IMR-90 (cell line): ENCODE results near the gene LYPD6B. TPM values are rescaled to one million over a fixed set of nuclear protein-coding genes. Genes with fewer than 3 reads are reported as not detected.

ENCODE experiments used
- ATAC-seq: fragments of 200-7000 bp; cut with Tn5 transposase; 2 replicates; pipeline ENCODE4 v1.9.1; 2020; ENCODE audit warnings: low read depth, mild to moderate bottlenecking, moderate library complexity
- BruUV-seq: library from RNA; stranded (reverse); fragments of 400-500 nt; replicated peaks from 2 replicates; lab custom pipeline; 2021; lab: Mats Ljungman, UMichigan
- CTCF ChIA-PET: fragments of 300-600 bp; formaldehyde crosslinking; extraction: SDS; loops from one replicate; lab custom pipeline; 2021; ENCODE audit warnings: antibody characterized with exemption; lab: Yijun Ruan, JAX
- POLR2A ChIA-PET: fragments of 300-600 bp; sonication (Branson Sonifier 250); formaldehyde crosslinking; loops from one replicate; lab custom pipeline; 2022; ENCODE audit warnings: antibody characterized with exemption; ENCODE audit not compliant: unreplicated experiment; lab: Charles Lee
- DNase-seq: peaks from one replicate; pipeline ENCODE4 v3.0.0; 2013
- H2AFZ ChIP-seq: replicated peaks from 2 replicates; pipeline ENCODE3; 2013; ENCODE audit warnings: low read length, mild to moderate bottlenecking; ENCODE audit not compliant: poor library complexity
- H2AK5ac ChIP-seq: 2 replicates; pipeline ENCODE4 v1.6.1; 2013; ENCODE audit warnings: low read depth, low read length, inconsistent platforms
- H2AK9ac ChIP-seq: replicated peaks from 2 replicates; pipeline ENCODE3; 2013; ENCODE audit warnings: mild to moderate bottlenecking, low read depth, low read length, moderate library complexity; ENCODE audit not compliant: poor library complexity
- H2BK120ac ChIP-seq: 2 replicates; pipeline ENCODE4 v1.6.1; 2013; ENCODE audit warnings: low read depth, low read length, inconsistent platforms
- H2BK15ac ChIP-seq: 3 replicates; pipeline ENCODE4 v1.6.1; 2013; ENCODE audit warnings: low read depth, low read length, inconsistent platforms
- H2BK20ac ChIP-seq: 2 replicates; pipeline ENCODE4 v1.6.1; 2013; ENCODE audit warnings: low read depth, mild to moderate bottlenecking, inconsistent platforms, low read length, moderate library complexity
- H2BK5ac ChIP-seq: 2 replicates; pipeline ENCODE4 v1.6.1; 2013; ENCODE audit warnings: mild to moderate bottlenecking, low read depth, low read length, inconsistent platforms; ENCODE audit not compliant: poor library complexity, severe bottlenecking
- H3K14ac ChIP-seq: replicated peaks from 2 replicates; pipeline ENCODE4 v1.6.1; 2013; ENCODE audit warnings: low read depth, low read length, inconsistent platforms
- H3K18ac ChIP-seq: 2 replicates; pipeline ENCODE4 v1.6.1; 2013; ENCODE audit warnings: low read depth, low read length, control low read depth
- H3K23ac ChIP-seq: 2 replicates; pipeline ENCODE4 v1.6.1; 2013; ENCODE audit warnings: low read depth, low read length, inconsistent platforms
- H3K27ac ChIP-seq: 2 replicates; pipeline ENCODE4 v1.5.1; 2013; ENCODE audit warnings: mild to moderate bottlenecking, control low read depth, low read length; ENCODE audit not compliant: insufficient read depth
- H3K27me3 ChIP-seq: 2 replicates; pipeline ENCODE4 v1.6.1; 2013; ENCODE audit warnings: low read length; ENCODE audit not compliant: control insufficient read depth, insufficient read depth
- H3K36me3 ChIP-seq: 2 replicates; pipeline ENCODE4 v1.6.1; 2013; ENCODE audit warnings: low read length, mixed read lengths; ENCODE audit not compliant: control insufficient read depth, insufficient read depth
- H3K4ac ChIP-seq: 2 replicates; pipeline ENCODE4 v1.6.1; 2013; ENCODE audit warnings: low read depth, low read length, inconsistent platforms
- H3K4me1 ChIP-seq: 2 replicates; pipeline ENCODE4 v1.6.1; 2013; ENCODE audit warnings: low read length, mixed read lengths; ENCODE audit not compliant: control insufficient read depth, insufficient read depth
- H3K4me2 ChIP-seq: 2 replicates; pipeline ENCODE4 v1.6.1; 2013; ENCODE audit warnings: low read depth, mild to moderate bottlenecking, control low read depth, low read length, moderate library complexity
- H3K4me3 ChIP-seq: 2 replicates; pipeline ENCODE4 v1.5.1; 2013; ENCODE audit warnings: low read depth, mild to moderate bottlenecking, control low read depth, low read length, moderate library complexity; ENCODE audit not compliant: insufficient read depth
- H3K56ac ChIP-seq: 2 replicates; pipeline ENCODE4 v1.6.1; 2013; ENCODE audit warnings: low read length, inconsistent platforms; ENCODE audit not compliant: insufficient read depth; ENCODE audit errors: extremely low read depth
- H3K79me1 ChIP-seq, 2 experiments: 2 replicates each; pipeline ENCODE4 v1.6.1; 2013; ENCODE audit warnings: low read length in 2 of 2, inconsistent platforms in 1 of 2, low read depth in 1 of 2
- H3K9ac ChIP-seq: 2 replicates; pipeline ENCODE4 v1.6.1; 2013; ENCODE audit warnings: low read depth, low read length, control low read depth
- H3K9me1 ChIP-seq: 2 replicates; pipeline ENCODE4 v1.6.1; 2013; ENCODE audit warnings: low read length, inconsistent platforms; ENCODE audit not compliant: insufficient read depth
- H3K9me3 ChIP-seq: 2 replicates; pipeline ENCODE4 v1.6.1; 2013; ENCODE audit warnings: low read length; ENCODE audit not compliant: control insufficient read depth, insufficient read depth
- H4K20me1 ChIP-seq: 2 replicates; pipeline ENCODE4 v1.6.1; 2013; ENCODE audit warnings: low read length, inconsistent platforms; ENCODE audit not compliant: insufficient read depth
- H4K5ac ChIP-seq: 2 replicates; pipeline ENCODE4 v1.6.1; 2013; ENCODE audit warnings: mild to moderate bottlenecking, low read depth, low read length, control low read depth
- H4K8ac ChIP-seq, 2 experiments: 2 replicates each; pipeline ENCODE4 v1.6.1; 2013; ENCODE audit warnings: low read depth in 2 of 2, low read length in 2 of 2, control low read depth in 1 of 2, inconsistent platforms in 1 of 2
- H4K91ac ChIP-seq: 2 replicates; pipeline ENCODE4 v1.6.1; 2013; ENCODE audit warnings: low read depth, low read length, inconsistent platforms; ENCODE audit not compliant: insufficient read depth
- BHLHE40 ChIP-seq: fragments of 150-350 bp; IDR thresholded peaks from 2 replicates; pipeline ENCODE4 v1.6.1; 2016; ENCODE audit warnings: mild to moderate bottlenecking, low read depth, low read length
- CEBPB ChIP-seq: IDR thresholded peaks from 2 replicates; pipeline ENCODE4 v1.6.1; 2012; ENCODE audit warnings: low read depth, low read length, improper control_type of control experiment
- CHD1 ChIP-seq: IDR thresholded peaks from 2 replicates; pipeline ENCODE4 v1.6.1; 2012; ENCODE audit warnings: low read depth, low read length, improper control_type of control experiment
- MXI1 ChIP-seq: IDR thresholded peaks from 2 replicates; pipeline ENCODE4 v1.6.1; 2012; ENCODE audit warnings: low read depth, mild to moderate bottlenecking, low read length, moderate library complexity, borderline replicate concordance
- NFE2L2 ChIP-seq: fragments of 150-350 bp; IDR thresholded peaks from 2 replicates; pipeline ENCODE4 v1.6.1; 2016; ENCODE audit warnings: low read depth, mild to moderate bottlenecking, low read length
- POLR2A ChIP-seq: IDR thresholded peaks from 2 replicates; pipeline ENCODE4 v1.6.1; 2012; ENCODE audit warnings: mild to moderate bottlenecking, low read depth, low read length
- RAD21 ChIP-seq: IDR thresholded peaks from 2 replicates; pipeline ENCODE4 v1.6.1; 2012; ENCODE audit warnings: low read length, improper control_type of control experiment
- RFX5 ChIP-seq: IDR thresholded peaks from 2 replicates; pipeline ENCODE4 v1.8.0; 2012; ENCODE audit warnings: low read depth, mild to moderate bottlenecking, low read length, moderate library complexity
- SMC3 ChIP-seq: fragments of 150-350 bp; IDR thresholded peaks from 2 replicates; pipeline ENCODE4 v1.6.1; 2016; ENCODE audit warnings: low read depth, mild to moderate bottlenecking, antibody characterized with exemption, low read length, moderate library complexity
- WGBS, 2 experiments: methylation state at CpG; one replicate each; pipeline versions ENCODE4 v1.1.5 to v1.1.7; 2013; ENCODE audit warnings: missing lambda C conversion rate in 2 of 2; ENCODE audit not compliant: insufficient read length in 1 of 2; ENCODE audit errors: extremely low coverage in 2 of 2; 5-methylcytosine and 5-hydroxymethylcytosine counted together
- dilution Hi-C: fragments of 300-500 bp; cut with HindIII; formaldehyde crosslinking; loops from one replicate; pipeline ENCODE4 v1.14.3; 2018; ENCODE audit warnings: low sequenced_read_pairs; ENCODE audit not compliant: unreplicated experiment
- in situ Hi-C: fragments of 300-500 bp; cut with MboI; formaldehyde crosslinking; loops from 3 replicates; pipeline ENCODE4 v1.14.3; 2019; ENCODE audit warnings: low sequenced_read_pairs, inconsistent platforms, mixed read lengths
- intact Hi-C: fragments of 100-400 bp; cut with micrococcal nuclease; formaldehyde crosslinking; loops from 2 replicates; pipeline ENCODE4 v1.10.0; 2022
- polyA plus RNA-seq, 3 experiments: library from polyadenylated mRNA; depleted of rRNA; stranded (reverse); fragments of >200 nt; gene quantifications; 2 replicates each; pipeline ENCODE4 v1.2.3, GENCODE V29; 2012; ENCODE audit warnings: low replicate concordance in 1 of 3
- total RNA-seq: library from RNA; depleted of rRNA; stranded (reverse); fragments of >200 nt; gene quantifications from 2 replicates; pipeline ENCODE4 v1.2.3, GENCODE V29; 2012
- TF ChIP-seq, protein P1 (sequence below): conservative IDR thresholded peaks from 2 replicates; pipeline ENCODE4 v1.5.1; 2012; ENCODE audit warnings: mild to moderate bottlenecking, low read depth, low read length, improper control_type of control experiment
- TF ChIP-seq, protein P2 (sequence below): fragments of 150-350 bp; IDR thresholded peaks from 2 replicates; pipeline ENCODE4 v1.6.1; 2017; ENCODE audit warnings: mild to moderate bottlenecking, antibody characterized with exemption, low read length, low read depth

Gene LYPD6B
- total and polyA plus RNA-seq, 2 of the 4 experiments (the other 2 are of a cell fraction), result 0.05 TPM; not detected in 1

DNA sequence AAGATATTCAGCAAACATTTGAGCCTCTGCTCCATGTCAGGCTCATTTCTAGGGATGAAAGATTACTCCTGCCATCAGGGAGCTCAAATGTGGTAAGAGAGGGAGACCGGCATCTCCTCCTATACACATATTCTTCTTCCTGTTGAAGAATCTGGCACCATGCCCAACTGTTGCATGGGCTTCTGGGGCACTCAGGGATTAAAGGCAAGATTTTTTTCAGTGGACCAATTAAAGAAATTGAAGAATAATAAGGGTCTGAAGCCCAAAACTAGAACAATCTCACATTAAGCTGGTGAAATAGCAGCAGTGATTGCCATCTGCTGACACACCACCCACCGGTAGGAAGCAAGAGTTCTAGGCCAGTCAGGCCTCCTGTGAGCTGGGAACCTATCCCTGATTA, 146.5 kb downstream of the LYPD6B start:
- DNase-seq (no peak), ATAC-seq (no peak)
- Histone ChIP-seq H3K4me3 (no peak overlapping the region), H3K9me3 (no peaks in the 10 kb centered on the region), H3K9me1 (no peaks in the 10 kb centered on the region), H4K20me1 (no peaks in the 10 kb centered on the region), H3K79me1 (no peaks in the 10 kb centered on the region), H3K4me2 (no peak overlapping the region), H2AK5ac (no peak overlapping the region), H3K27ac (no peak overlapping the region), H3K36me3 (no peaks in the 10 kb centered on the region), H3K14ac (no peak overlapping the region), H4K5ac (no peak overlapping the region), H3K56ac (no peak overlapping the region), H3K23ac (no peak overlapping the region), H2AFZ (no peak overlapping the region), H3K4ac (no peak overlapping the region), H3K27me3 (no peaks in the 10 kb centered on the region; the same call in 1 of the 2 replicates), H2AK9ac (no peak overlapping the region), H2BK120ac (no peak overlapping the region), H4K8ac (no peak overlapping the region), H3K4me1 (no peaks in the 10 kb centered on the region), H4K91ac (no peak overlapping the region), H2BK5ac (no peak overlapping the region), H3K18ac (no peak overlapping the region), H2BK15ac (no peak overlapping the region), H3K9ac (no peak overlapping the region), H2BK20ac (no peak overlapping the region)
- intact Hi-C loops (no loop called here), dilution Hi-C loops (no loop called here), in situ Hi-C loops (no loop called here)
- no peak for TF ChIP-seq BHLHE40
- TF ChIP-seq NFE2L2, result no peak
- TF ChIP-seq RAD21, result no peak
- TF ChIP-seq, protein P1, sequence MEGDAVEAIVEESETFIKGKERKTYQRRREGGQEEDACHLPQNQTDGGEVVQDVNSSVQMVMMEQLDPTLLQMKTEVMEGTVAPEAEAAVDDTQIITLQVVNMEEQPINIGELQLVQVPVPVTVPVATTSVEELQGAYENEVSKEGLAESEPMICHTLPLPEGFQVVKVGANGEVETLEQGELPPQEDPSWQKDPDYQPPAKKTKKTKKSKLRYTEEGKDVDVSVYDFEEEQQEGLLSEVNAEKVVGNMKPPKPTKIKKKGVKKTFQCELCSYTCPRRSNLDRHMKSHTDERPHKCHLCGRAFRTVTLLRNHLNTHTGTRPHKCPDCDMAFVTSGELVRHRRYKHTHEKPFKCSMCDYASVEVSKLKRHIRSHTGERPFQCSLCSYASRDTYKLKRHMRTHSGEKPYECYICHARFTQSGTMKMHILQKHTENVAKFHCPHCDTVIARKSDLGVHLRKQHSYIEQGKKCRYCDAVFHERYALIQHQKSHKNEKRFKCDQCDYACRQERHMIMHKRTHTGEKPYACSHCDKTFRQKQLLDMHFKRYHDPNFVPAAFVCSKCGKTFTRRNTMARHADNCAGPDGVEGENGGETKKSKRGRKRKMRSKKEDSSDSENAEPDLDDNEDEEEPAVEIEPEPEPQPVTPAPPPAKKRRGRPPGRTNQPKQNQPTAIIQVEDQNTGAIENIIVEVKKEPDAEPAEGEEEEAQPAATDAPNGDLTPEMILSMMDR, result no peak
- TF ChIP-seq, protein P2, sequence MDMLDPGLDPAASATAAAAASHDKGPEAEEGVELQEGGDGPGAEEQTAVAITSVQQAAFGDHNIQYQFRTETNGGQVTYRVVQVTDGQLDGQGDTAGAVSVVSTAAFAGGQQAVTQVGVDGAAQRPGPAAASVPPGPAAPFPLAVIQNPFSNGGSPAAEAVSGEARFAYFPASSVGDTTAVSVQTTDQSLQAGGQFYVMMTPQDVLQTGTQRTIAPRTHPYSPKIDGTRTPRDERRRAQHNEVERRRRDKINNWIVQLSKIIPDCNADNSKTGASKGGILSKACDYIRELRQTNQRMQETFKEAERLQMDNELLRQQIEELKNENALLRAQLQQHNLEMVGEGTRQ, result no peak
- TF ChIP-seq SMC3, result no peak
- TF ChIP-seq POLR2A, result no peak
- no peak for TF ChIP-seq MXI1
- no peak for TF ChIP-seq CHD1
- no peak for TF ChIP-seq CEBPB
- no peak for TF ChIP-seq RFX5
- CTCF ChIA-PET, result no interaction called here
- WGBS, 2 experiments, result no CpG with 5 or more reads among the region's 2 CpGs
- POLR2A ChIA-PET, result no interaction called here
- BruUV-seq, result no TSS peak
